C4-2B (cell line): ENCODE data around the gene FKBP5.

Source experiments
- ZFX ChIP-seq: fragments of 450-650 bp; IDR thresholded peaks from 2 replicates; pipeline ENCODE4 v1.6.1; 2017
- TF ChIP-seq, protein P1 (sequence below): fragments of 450-650 bp; conservative IDR thresholded peaks from 2 replicates; pipeline ENCODE4 v1.5.1; 2017; ENCODE audit warnings: mild to moderate bottlenecking

DNA sequence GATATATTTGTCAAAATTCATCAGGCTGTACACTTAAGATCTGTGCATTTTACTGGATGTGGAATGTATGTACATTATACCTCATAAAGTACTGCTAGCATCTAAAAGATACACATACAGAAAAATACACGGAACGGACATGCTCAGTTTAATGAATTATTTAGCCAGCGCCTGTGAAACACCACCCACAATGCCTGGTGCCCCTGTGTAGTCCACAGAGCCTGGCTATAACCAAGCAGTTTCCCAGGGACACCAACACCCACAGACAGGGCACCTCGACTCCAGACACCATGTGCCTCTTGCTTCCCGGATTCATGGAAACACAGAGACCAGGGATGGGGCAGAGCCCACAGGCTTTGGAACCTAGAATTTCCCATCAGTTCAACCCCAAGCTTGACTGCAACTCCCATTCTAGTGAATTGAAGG, 30.7 kb upstream of the FKBP5 start:
- TF ChIP-seq, protein P1, sequence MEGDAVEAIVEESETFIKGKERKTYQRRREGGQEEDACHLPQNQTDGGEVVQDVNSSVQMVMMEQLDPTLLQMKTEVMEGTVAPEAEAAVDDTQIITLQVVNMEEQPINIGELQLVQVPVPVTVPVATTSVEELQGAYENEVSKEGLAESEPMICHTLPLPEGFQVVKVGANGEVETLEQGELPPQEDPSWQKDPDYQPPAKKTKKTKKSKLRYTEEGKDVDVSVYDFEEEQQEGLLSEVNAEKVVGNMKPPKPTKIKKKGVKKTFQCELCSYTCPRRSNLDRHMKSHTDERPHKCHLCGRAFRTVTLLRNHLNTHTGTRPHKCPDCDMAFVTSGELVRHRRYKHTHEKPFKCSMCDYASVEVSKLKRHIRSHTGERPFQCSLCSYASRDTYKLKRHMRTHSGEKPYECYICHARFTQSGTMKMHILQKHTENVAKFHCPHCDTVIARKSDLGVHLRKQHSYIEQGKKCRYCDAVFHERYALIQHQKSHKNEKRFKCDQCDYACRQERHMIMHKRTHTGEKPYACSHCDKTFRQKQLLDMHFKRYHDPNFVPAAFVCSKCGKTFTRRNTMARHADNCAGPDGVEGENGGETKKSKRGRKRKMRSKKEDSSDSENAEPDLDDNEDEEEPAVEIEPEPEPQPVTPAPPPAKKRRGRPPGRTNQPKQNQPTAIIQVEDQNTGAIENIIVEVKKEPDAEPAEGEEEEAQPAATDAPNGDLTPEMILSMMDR = no peak
- no peak for TF ChIP-seq ZFX
